Measurements from ENCODE around the gene RNF217.

The RNF217 gene

GRCh38 chr6:125129354-125129753, 167.1 kb downstream of the RNF217 start:
- DNase-seq (ENCODE audit: low read depth), result no peak

GRCh38 chr6:125132058-125132457, 169.8 kb downstream of the RNF217 start:
- no peak for DNase-seq (ENCODE audit: low read depth)

- DNase-seq (ENCODE audit: low read depth), result no peak
These were observed 174.1 kb downstream of the RNF217 start for GRCh38 chr6:125136378-125136777.

- no peak for DNase-seq (ENCODE audit: low read depth)
These were observed 175.8 kb downstream of the RNF217 start for GRCh38 chr6:125138083-125138482.

- no peak for DNase-seq (ENCODE audit: low read depth)
These were observed 178.6 kb downstream of the RNF217 start for GRCh38 chr6:125140808-125141207.
